ENCODE measurements around the gene DCDC2C. TPM values are rescaled to one million over a fixed set of nuclear protein-coding genes. Genes with fewer than 3 reads are reported as not detected.

The DCDC2C gene
- total and polyA plus RNA-seq, 2 of the 4 experiments (the other 2 are of a cell fraction): not detected

GRCh38 chr2:3728104-3729054 is 25.0 kb downstream of the DCDC2C start:
- intact Hi-C loops (cut with micrococcal nuclease) (loop anchor here (1.0 to 2.0 kb wide), 3 partner anchors 36 to 99 kb away; no protein-coding TSS in a partner anchor), dilution Hi-C loops (cut with HindIII; ENCODE audit: low sequenced_read_pairs, unreplicated experiment) (no loop called here), in situ Hi-C loops (cut with MboI; ENCODE audit: low sequenced_read_pairs) (no loop called here)
- Histone ChIP-seq H2AK9ac (replicated peaks; ENCODE audit: low read depth, low read length, poor library complexity) (no peak overlapping the region), H3K9ac (ENCODE audit: low read depth, low read length) (peak overlapping the region; percentile 65), H2AK5ac (ENCODE audit: low read depth, low read length) (no peak overlapping the region), H3K27me3 (ENCODE audit: control insufficient read depth, insufficient read depth, low read length) (peaks cover 12% of the 10 kb centered on the region), H4K20me1 (ENCODE audit: insufficient read depth, low read length) (no peaks in the 10 kb centered on the region), H4K8ac (ENCODE audit: low read depth in 2 of 2, low read length in 2 of 2) (0 out of 4 replicates have a peak overlapping the region, but pooled peaks of 1 of the 2 experiments have one; percentile 34), H3K4me1 (ENCODE audit: control insufficient read depth, insufficient read depth, low read length) (no peaks in the 10 kb centered on the region), H4K5ac (ENCODE audit: low read depth, low read length) (no peak overlapping the region; the same call in 1 of the 2 replicates), H3K9me3 (ENCODE audit: control insufficient read depth, insufficient read depth, low read length) (no peaks in the 10 kb centered on the region), H2AFZ (replicated peaks; ENCODE audit: low read length, poor library complexity) (peak overlapping the region; percentile 83), H3K4ac (ENCODE audit: low read depth, low read length) (no peak overlapping the region), H3K18ac (ENCODE audit: low read depth, low read length) (no peak overlapping the region; the same call in 1 of the 2 replicates), H3K4me2 (ENCODE audit: low read depth, low read length) (peak overlapping the region; percentile 86), H3K23ac (ENCODE audit: low read depth, low read length) (peak overlapping the region; percentile 62; the same call in 1 of the 2 replicates), H3K9me1 (ENCODE audit: insufficient read depth, low read length) (no peaks in the 10 kb centered on the region), H3K36me3 (ENCODE audit: control insufficient read depth, insufficient read depth, low read length) (no peaks in the 10 kb centered on the region), H2BK5ac (ENCODE audit: low read depth, low read length, poor library complexity, severe bottlenecking) (no peak overlapping the region), H2BK20ac (ENCODE audit: low read depth, low read length) (no peak overlapping the region), H2BK15ac (ENCODE audit: low read depth, low read length) (no peak overlapping the region), H3K56ac (ENCODE audit: extremely low read depth, insufficient read depth, low read length) (no peak overlapping the region), H2BK120ac (ENCODE audit: low read depth, low read length) (no peak overlapping the region), H3K79me1 (ENCODE audit: low read depth in 1 of 2, low read length in 2 of 2) (no peaks in the 10 kb centered on the region), H3K27ac (ENCODE audit: insufficient read depth, low read length) (no peak overlapping the region), H3K4me3 (ENCODE audit: insufficient read depth, low read depth, low read length) (no peak overlapping the region), H4K91ac (ENCODE audit: insufficient read depth, low read depth, low read length) (no peak overlapping the region), H3K14ac (replicated peaks; ENCODE audit: low read depth, low read length) (0 out of 2 replicates have a peak overlapping the region, but pooled peaks have one; percentile 54)
- no peak for TF ChIP-seq NFE2L2 (IDR thresholded peaks at IDR 0.05; ENCODE audit: low read depth, low read length)
- no peak for TF ChIP-seq MAZ (IDR thresholded peaks at IDR 0.05; ENCODE audit: borderline replicate concordance, low read depth, low read length)
- TF ChIP-seq CHD1 (IDR thresholded peaks at IDR 0.05; ENCODE audit: low read depth, low read length): no peak
- peak; percentile 51 for TF ChIP-seq SMC3 (IDR thresholded peaks at IDR 0.05; ENCODE audit: low read depth, low read length)
- no peak for TF ChIP-seq USF2 (IDR thresholded peaks at IDR 0.05; ENCODE audit: low read depth, low read length)
- no peak for TF ChIP-seq MXI1 (IDR thresholded peaks at IDR 0.05; ENCODE audit: borderline replicate concordance, low read depth, low read length)
- no peak for TF ChIP-seq BHLHE40 (IDR thresholded peaks at IDR 0.05; ENCODE audit: low read depth, low read length)
- TF ChIP-seq ELK1 (IDR thresholded peaks at IDR 0.05; ENCODE audit: borderline replicate concordance, low read depth, low read length): no peak
- peak; percentile 66 for TF ChIP-seq RAD21 (IDR thresholded peaks at IDR 0.05; ENCODE audit: low read length)
- TF ChIP-seq CTCF (conservative IDR thresholded peaks at IDR 0.05; ENCODE audit: low read depth, low read length): peak; percentile 67
- 45% methylated on average over 3 of the region's 22 CpGs; no CpG with 5 or more reads in 1 of the 2 experiments for WGBS, 2 experiments (ENCODE audit: extremely low coverage in 2 of 2, insufficient read length in 1 of 2)
- ATAC-seq (ENCODE audit: low read depth) (peak; percentile 79), DNase-seq (peak; percentile 67)
- CTCF ChIA-PET: interaction anchor here (0.5 to 4.9 kb wide), 23 partner anchors 8 to 1879 kb away, joined by 3 to 41 read pairs (median 5); no protein-coding TSS in a partner anchor
- no TSS peak for BruUV-seq (replicated peaks)
- POLR2A ChIA-PET (ENCODE audit: unreplicated experiment): no interaction called here
